ENCODE measurements around the gene PHF5A. TPM values are rescaled to one million over a fixed set of nuclear protein-coding genes. Genes with fewer than 3 reads are reported as not detected.

The PHF5A gene, protein sequence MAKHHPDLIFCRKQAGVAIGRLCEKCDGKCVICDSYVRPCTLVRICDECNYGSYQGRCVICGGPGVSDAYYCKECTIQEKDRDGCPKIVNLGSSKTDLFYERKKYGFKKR
- total RNA-seq (2022; extraction: Qiagen RNA extraction; ENCODE audit: low read depth): 58.9 to 80.9 TPM (median 66.8 TPM) in 5 replicates

DNA sequence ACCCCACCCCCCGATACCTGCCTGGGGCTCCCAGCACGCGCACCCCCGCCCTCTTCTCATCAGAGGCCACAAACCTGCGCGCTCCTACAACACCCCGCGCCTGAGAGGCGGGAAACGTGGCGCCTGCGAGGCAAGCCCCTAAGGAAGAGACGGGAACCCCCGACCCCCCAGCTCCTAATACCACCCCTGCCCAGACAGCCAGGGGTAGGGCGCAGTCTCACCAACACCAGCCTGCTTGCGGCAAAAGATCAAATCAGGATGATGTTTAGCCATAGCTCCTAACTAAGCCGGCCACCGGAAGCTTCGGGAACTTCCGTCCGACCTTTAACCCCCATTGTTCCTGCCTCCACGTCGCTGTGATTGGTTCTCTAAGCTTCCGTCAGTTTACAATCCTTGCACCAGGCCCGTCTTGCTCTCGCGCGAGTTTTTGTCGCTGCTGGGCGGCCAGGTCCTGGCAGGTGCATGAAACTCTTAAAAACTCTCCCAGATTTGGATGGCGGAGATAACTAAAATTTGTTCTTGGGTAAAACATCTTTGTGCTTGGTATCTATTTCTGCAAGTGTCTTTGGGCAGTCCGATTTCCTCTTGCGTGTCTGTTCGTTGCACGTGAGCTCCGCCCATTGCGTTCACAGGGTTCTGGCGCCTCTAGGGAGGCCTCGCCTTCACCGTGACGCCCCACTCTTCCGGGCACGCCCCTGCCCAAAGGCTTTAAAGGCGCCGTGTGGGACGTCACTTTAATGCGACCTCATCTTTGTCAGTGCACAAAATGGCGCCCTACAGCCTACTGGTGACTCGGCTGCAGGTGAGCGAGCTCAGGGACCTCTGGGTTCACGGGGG lies at the start of gene PHF5A, which contains the start of gene ACO2:
TSS of gene PHF5A (minus strand) at position 312 of the 837 bp plus-strand sequence. CDS start at position 273, 39 bp downstream.
TSS of gene ACO2 (plus strand) at position 737 of the 837 bp plus-strand sequence. CDS start at position 767, 30 bp downstream.

DNA sequence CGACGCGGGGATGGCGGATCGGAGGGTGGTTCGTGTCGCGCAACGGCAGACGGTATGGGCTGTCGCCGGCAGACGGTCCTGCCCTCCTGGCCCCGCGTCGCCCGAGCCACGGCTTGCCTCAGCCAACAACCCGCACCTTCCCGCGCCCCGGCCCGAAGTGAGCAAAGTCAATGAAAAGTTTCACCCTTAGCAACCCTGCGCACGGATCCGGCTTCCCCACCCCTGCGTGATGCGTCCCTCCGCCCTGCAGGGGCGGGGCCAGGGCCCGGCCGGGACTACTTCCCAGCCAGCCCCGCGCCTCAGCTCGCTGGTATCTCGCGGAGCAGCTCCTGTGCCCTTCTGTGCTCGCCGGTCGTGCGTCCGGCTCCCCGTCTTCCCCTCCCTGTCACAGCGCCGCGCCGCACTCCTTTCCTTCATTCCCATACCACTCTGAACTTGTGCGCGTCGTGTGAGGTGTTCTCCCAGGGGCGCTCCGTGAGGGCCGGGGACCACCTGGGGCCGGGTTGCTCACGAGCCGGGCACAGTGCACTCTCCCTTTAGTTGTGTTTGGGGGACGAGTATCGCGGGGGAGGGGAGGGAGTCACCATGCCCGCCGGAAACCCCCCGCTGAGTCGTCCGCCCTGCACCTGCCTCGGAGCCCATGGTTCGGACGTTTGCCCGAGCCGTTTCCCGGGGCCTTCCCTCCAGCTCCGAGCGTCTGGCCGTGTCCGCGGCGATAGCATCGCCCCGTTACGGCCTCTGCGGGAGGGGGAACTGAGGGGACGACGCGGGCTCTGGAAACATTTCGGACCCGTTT lies 21.7 kb downstream of the PHF5A start, which contains the start of gene TOB2:
TSS of gene TOB2 (minus strand) at position 163 of the 796 bp plus-strand sequence. CDS start 9,456 bp downstream, outside the sequence.

Other genes with a start within 250 kb of the PHF5A start
- gene CHADL, start 227.8 kb downstream of the PHF5A start, total RNA-seq (2022; extraction: Qiagen RNA extraction; ENCODE audit: low read depth): not detected in 5 replicates
- 57.6 to 97.5 TPM (median 96.4 TPM) in 5 replicates for gene RANGAP1, start 182.5 kb downstream of the PHF5A start, total RNA-seq (2022; extraction: Qiagen RNA extraction; ENCODE audit: low read depth)
- gene ZC3H7B, start 167.2 kb downstream of the PHF5A start, total RNA-seq (2022; extraction: Qiagen RNA extraction; ENCODE audit: low read depth): 15.7 to 26.9 TPM (median 25.0 TPM) in 5 replicates
- 0.76 to 1.2 TPM (median 0.79 TPM) in 5 replicates for gene TEF, start 86.8 kb downstream of the PHF5A start, total RNA-seq (2022; extraction: Qiagen RNA extraction; ENCODE audit: low read depth)
- 17.6 to 27.5 TPM (median 21.6 TPM) in 5 replicates for gene TOB2, start 21.9 kb downstream of the PHF5A start, total RNA-seq (2022; extraction: Qiagen RNA extraction; ENCODE audit: low read depth)
- 40.4 to 49.7 TPM (median 48.1 TPM) in 5 replicates for gene ACO2, start 425 bp upstream of the PHF5A start, total RNA-seq (2022; extraction: Qiagen RNA extraction; ENCODE audit: low read depth)
- 24.3 to 45.8 TPM (median 44.2 TPM) in 5 replicates for gene POLR3H, start 75.8 kb upstream of the PHF5A start, total RNA-seq (2022; extraction: Qiagen RNA extraction; ENCODE audit: low read depth)
- gene CSDC2, start 92.3 kb upstream of the PHF5A start, total RNA-seq (2022; extraction: Qiagen RNA extraction; ENCODE audit: low read depth): 1.5 to 2.9 TPM (median 2.2 TPM) in 5 replicates
- gene PMM1, start 121.1 kb upstream of the PHF5A start, total RNA-seq (2022; extraction: Qiagen RNA extraction; ENCODE audit: low read depth): 24.1 to 34.3 TPM (median 29.1 TPM) in 5 replicates
- 14.9 to 18.7 TPM (median 16.4 TPM) in 5 replicates for gene DESI1, start 152.4 kb upstream of the PHF5A start, total RNA-seq (2022; extraction: Qiagen RNA extraction; ENCODE audit: low read depth)
- 282 to 431 TPM (median 302 TPM) in 5 replicates for gene XRCC6, start 152.6 kb upstream of the PHF5A start, total RNA-seq (2022; extraction: Qiagen RNA extraction; ENCODE audit: low read depth)
- gene SNU13, start 220.2 kb upstream of the PHF5A start, total RNA-seq (2022; extraction: Qiagen RNA extraction; ENCODE audit: low read depth): 121 to 188 TPM (median 163 TPM) in 5 replicates
- 0.21 TPM in 1 of 5 replicates, not detected in the others for gene MEI1, start 230.8 kb upstream of the PHF5A start, total RNA-seq (2022; extraction: Qiagen RNA extraction; ENCODE audit: low read depth)

All from A549 treated with ZK216348 at 1 μM for 4 hours (cell line).